Measurements from ENCODE around the gene COG2.
"Not testable (repeated sequence)": the region's sequence is repeated elsewhere in the genome, so short reads cannot be mapped to it uniquely, and the experiment has no call there.

Gene COG2

GRCh38 chr1:230624097-230624713 lies 18.1 kb upstream of the COG2 start:
- no peak for DNase-seq (ENCODE audit: low read depth)

GRCh38 chr1:230626232-230626631 lies 16.0 kb upstream of the COG2 start:
- DNase-seq (ENCODE audit: low read depth): no peak

- DNase-seq (ENCODE audit: low read depth): no peak
Observed at GRCh38 chr1:230627767-230628166, 14.5 kb upstream of the COG2 start.

GRCh38 chr1:230629511-230629910 lies 12.8 kb upstream of the COG2 start:
- DNase-seq (ENCODE audit: low read depth): no peak

- no peak for DNase-seq (ENCODE audit: low read depth)
Observed at GRCh38 chr1:230631477-230631876, 10.8 kb upstream of the COG2 start.

GRCh38 chr1:230632273-230632873 lies 9.9 kb upstream of the COG2 start:
- no peak for DNase-seq (ENCODE audit: low read depth)

- no peak for DNase-seq (ENCODE audit: low read depth)
Observed at GRCh38 chr1:230633469-230633868, 8.8 kb upstream of the COG2 start.

- DNase-seq (ENCODE audit: low read depth): no peak
Observed at GRCh38 chr1:230634384-230634783, 7.9 kb upstream of the COG2 start.

GRCh38 chr1:230636575-230637148 lies 5.6 kb upstream of the COG2 start:
- no peak for DNase-seq (ENCODE audit: low read depth)

GRCh38 chr1:230639714-230640209 lies 2.5 kb upstream of the COG2 start:
- no peak for DNase-seq (ENCODE audit: low read depth)

- DNase-seq (ENCODE audit: low read depth): no peak
Observed at GRCh38 chr1:230641346-230641745, 935 bp upstream of the COG2 start.

GRCh38 chr1:230641900-230642262 lies 400 bp upstream of the COG2 start:
- no peak for DNase-seq (ENCODE audit: low read depth)

GRCh38 chr1:230643908-230644307 lies 1.6 kb downstream of the COG2 start:
- DNase-seq (ENCODE audit: low read depth): no peak

GRCh38 chr1:230646710-230647302 lies 4.5 kb downstream of the COG2 start:
- no peak for DNase-seq (ENCODE audit: low read depth)

- DNase-seq (ENCODE audit: low read depth): no peak
Observed at GRCh38 chr1:230647321-230647720, 5.0 kb downstream of the COG2 start.

- no peak for DNase-seq (ENCODE audit: low read depth)
Observed at GRCh38 chr1:230648114-230648513, 5.8 kb downstream of the COG2 start.

GRCh38 chr1:230650300-230650699 lies 8.0 kb downstream of the COG2 start:
- DNase-seq (ENCODE audit: low read depth): no peak

- DNase-seq (ENCODE audit: low read depth): no peak
Observed at GRCh38 chr1:230651235-230651634, 9.0 kb downstream of the COG2 start.

GRCh38 chr1:230656719-230657118 lies 14.4 kb downstream of the COG2 start:
- DNase-seq (ENCODE audit: low read depth): not testable (repeated sequence)

- DNase-seq (ENCODE audit: low read depth): not testable (repeated sequence)
Observed at GRCh38 chr1:230658103-230658502, 15.8 kb downstream of the COG2 start.

- DNase-seq (ENCODE audit: low read depth): no peak
Observed at GRCh38 chr1:230658691-230659090, 16.4 kb downstream of the COG2 start.

- no peak for DNase-seq (ENCODE audit: low read depth)
Observed at GRCh38 chr1:230661976-230662375, 19.7 kb downstream of the COG2 start.

- no peak for DNase-seq (ENCODE audit: low read depth)
Observed at GRCh38 chr1:230668227-230668626, 25.9 kb downstream of the COG2 start.
